Skeletal muscle satellite cell (primary cell): ENCODE measurements around the gene ATP5PF.
"Not testable (repeated sequence)": the region's sequence is repeated elsewhere in the genome, so short reads cannot be mapped to it uniquely, and the experiment has no call there.

Experiments used
- H3K27me3 ChIP-seq: 2 replicates; pipeline ENCODE4 v1.7.0; 2013; ENCODE audit warnings: low read length; ENCODE audit not compliant: control insufficient read depth, insufficient read depth
- H3K36me3 ChIP-seq: 2 replicates; pipeline ENCODE4 v1.7.0; 2013; ENCODE audit warnings: mild to moderate bottlenecking, control low read depth, low read length; ENCODE audit not compliant: insufficient read depth
- H3K4me1 ChIP-seq: 2 replicates; pipeline ENCODE4 v1.7.0; 2013; ENCODE audit warnings: low read length; ENCODE audit not compliant: control insufficient read depth, insufficient read depth
- H3K4me2 ChIP-seq: 2 replicates; pipeline ENCODE4 v1.7.0; 2013; ENCODE audit warnings: mild to moderate bottlenecking, low read length
- H3K4me3 ChIP-seq: 2 replicates; pipeline ENCODE4 v1.7.0; 2013; ENCODE audit warnings: low read length
- H3K9ac ChIP-seq: 2 replicates; pipeline ENCODE4 v1.7.0; 2013; ENCODE audit warnings: mild to moderate bottlenecking, low read depth, low read length, moderate library complexity
- H3K9me3 ChIP-seq: replicated peaks from 2 replicates; pipeline ENCODE4 v1.7.0; 2013; ENCODE audit warnings: mild to moderate bottlenecking, control low read depth, low read length

The ATP5PF gene

DNA sequence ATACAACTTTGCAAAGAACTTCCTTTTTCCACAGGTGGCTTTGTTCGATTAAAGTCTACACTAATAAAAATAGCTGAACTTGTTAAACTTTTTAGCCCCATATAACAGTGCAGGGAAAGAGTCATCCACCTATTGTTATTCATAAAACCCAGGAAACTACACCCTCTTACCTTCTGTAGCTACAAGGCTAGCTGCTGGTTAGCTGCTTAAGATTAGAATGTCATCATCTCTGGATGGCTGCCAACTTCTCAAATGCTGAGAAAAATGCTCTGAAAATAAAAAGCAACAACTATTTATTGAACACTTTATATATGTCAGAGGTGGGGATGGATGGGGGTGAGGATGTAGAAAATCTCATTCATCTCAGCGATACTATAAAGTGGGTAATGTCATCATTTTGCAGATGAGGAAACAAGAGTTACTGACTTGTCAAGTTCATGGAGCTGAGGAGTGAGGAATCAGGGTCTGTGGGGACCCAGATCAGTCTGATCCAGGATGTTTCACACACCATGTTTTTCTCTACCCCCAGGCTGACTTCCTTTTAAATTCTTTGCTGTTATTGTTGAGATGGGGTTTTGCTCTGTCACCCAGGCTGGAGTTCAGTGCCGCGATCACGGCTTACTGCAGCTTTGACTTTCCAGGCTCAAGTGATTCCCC is 17.1 kb downstream of the ATP5PF start:
- H3K9ac ChIP-seq, result no peak overlapping the region
- H3K27me3 ChIP-seq, result no peaks in the 10 kb centered on the region
- peaks cover 26% of the 10 kb centered on the region for H3K36me3 ChIP-seq
- no peaks in the 10 kb centered on the region for H3K9me3 ChIP-seq
- H3K4me3 ChIP-seq, result no peak overlapping the region
- H3K4me1 ChIP-seq, result no peaks in the 10 kb centered on the region
- no peak overlapping the region for H3K4me2 ChIP-seq

DNA sequence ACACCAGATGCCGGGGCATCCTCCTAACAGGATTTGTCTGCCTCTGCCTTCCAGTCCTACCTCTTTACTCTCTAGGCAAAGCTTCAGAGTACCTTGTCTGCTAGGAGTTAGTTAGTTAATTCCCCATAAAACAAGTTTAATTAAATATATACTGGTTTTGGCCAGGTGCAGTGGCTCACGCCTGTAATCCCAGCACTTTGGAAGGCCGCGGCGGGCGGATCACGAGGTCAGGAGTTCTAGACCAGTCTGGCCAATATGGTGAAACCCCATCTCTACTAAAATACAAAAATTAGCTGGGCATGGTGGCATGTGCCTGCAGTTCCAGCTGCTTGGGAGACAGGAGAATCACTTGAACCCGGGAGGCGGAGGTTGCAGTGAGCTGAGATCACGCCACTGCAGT is 20.6 kb downstream of the ATP5PF start:
- not testable (repeated sequence) for H3K9ac ChIP-seq, H3K27me3 ChIP-seq, H3K4me3 ChIP-seq, H3K4me1 ChIP-seq, H3K9me3 ChIP-seq, H3K4me2 ChIP-seq, H3K36me3 ChIP-seq

DNA sequence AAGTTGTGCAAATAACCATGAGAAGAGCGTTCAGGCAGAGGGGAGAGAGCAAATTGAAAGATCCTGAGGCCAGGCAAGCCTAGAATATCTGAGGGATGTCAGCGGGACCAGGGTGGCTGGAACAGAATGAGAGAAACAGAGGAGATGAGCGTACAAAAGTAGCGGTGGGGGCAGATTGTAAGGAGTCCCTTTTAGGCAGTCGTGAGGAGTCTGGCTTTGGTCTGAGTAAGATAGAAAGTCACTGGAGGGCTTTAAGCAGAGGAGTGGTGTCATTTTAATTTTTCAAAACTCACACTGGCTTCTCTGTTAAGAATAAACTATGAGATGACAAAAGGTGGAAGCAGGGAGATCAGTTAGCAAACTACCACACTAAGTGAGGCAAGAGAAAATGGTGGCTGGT is 24.2 kb downstream of the ATP5PF start:
- Histone ChIP-seq H3K4me3 (no peak overlapping the region), H3K36me3 (no peaks in the 10 kb centered on the region), H3K4me2 (no peak overlapping the region), H3K9ac (no peak overlapping the region), H3K27me3 (no peaks in the 10 kb centered on the region), H3K9me3 (no peaks in the 10 kb centered on the region), H3K4me1 (no peaks in the 10 kb centered on the region)

DNA sequence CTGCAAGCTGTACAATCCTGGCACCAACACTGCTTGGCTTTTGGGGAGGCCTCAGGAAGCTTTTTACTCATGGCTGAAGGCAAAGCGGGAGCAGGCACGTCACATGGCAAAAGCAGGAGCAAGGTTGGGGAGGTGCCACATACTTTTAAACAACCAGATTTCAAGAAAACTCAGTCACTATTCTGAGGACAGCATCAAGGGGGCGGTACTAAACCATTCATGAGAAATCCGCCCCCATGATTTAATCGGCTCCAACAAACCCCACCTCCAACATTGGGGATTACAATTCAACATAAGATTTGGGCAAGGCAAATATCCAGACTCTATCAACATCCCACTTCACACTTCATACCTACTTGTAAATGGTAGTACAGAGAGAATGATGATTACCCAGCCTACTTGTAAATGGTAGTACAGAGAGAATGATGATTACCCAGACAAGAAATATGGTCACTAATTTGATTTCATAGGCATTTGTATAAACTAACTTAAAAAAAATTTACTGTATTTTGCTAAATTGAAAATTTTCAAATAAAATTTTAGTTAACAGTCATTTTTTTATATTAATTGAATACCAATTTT is 24.9 kb downstream of the ATP5PF start:
- Histone ChIP-seq H3K4me2 (no peak overlapping the region), H3K27me3 (no peaks in the 10 kb centered on the region), H3K4me1 (no peaks in the 10 kb centered on the region), H3K9me3 (no peaks in the 10 kb centered on the region), H3K4me3 (no peak overlapping the region), H3K9ac (no peak overlapping the region), H3K36me3 (no peaks in the 10 kb centered on the region)

DNA sequence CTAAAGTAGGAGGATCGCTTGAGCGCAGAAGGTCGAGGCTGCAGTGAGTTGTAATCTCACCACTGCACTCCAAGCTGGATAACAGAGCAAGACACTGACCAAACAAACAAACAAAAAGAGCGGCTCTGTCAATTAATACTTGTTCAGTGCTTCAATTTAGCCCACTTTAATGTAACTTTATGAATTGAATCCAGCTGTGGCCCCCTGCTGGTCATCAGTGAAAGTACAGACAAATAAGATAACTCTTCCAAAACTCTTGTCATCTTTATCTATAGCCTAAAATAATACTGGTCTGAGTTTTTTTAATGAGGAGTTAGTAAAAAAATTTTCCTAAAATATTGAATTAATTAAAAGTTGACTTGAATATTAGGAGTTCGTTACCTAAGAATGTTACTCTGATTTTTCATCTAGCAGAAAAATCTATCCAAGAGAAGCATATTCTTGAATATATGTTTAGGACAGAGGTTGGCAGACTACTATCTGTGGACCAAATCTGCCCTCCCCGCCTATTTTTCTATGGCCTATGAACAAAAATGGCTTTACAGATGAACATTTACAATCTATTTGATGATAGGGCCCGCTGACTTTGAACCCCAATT is 26.1 kb downstream of the ATP5PF start:
- Histone ChIP-seq H3K4me3 (no peak overlapping the region), H3K4me1 (no peaks in the 10 kb centered on the region), H3K27me3 (no peaks in the 10 kb centered on the region), H3K9ac (no peak overlapping the region), H3K36me3 (no peaks in the 10 kb centered on the region), H3K4me2 (no peak overlapping the region), H3K9me3 (no peaks in the 10 kb centered on the region)

DNA sequence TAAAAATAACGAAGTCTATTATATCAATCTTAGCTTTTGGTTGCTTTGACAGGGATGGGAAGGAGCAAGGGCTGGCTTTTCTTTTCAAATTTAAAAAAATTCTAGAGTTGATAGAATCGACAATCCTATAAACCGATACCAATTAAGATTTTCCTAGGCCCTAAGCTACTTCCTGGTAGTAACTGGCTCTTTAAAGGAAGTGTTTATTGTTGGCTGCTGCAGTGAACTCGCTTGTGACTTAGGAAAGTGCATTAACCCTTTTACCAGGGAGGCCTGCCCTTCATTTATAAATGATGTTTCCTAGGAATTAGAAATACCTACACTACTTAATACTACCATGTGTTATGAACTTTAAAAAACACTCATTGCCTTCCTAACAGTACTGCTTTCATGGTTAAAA is 33.2 kb downstream of the ATP5PF start:
- no peak overlapping the region for H3K4me3 ChIP-seq
- H3K9ac ChIP-seq, result no peak overlapping the region
- H3K36me3 ChIP-seq, result no peaks in the 10 kb centered on the region
- H3K4me2 ChIP-seq, result no peak overlapping the region
- H3K9me3 ChIP-seq, result no peaks in the 10 kb centered on the region
- H3K4me1 ChIP-seq, result peaks cover 4% of the 10 kb centered on the region
- H3K27me3 ChIP-seq, result no peaks in the 10 kb centered on the region

DNA sequence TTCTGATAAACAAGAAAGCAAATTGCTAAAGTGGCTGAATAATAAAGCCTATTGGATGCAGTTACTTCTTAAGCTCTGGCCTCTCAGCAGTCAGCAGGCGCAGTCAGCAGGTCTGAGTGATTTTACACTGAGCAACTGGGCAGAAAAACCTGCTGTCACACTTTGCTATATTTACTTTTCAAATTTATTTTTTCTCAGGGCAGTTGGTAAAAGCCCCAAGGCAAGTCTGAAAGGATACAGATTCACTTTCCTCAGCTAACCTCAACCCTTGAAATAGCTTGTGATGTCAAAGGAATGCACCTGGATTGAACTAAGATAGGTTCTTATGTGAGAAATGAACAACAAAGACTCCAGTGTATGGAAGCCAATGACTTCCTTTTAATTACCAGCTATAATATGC is 34.0 kb downstream of the ATP5PF start:
- Histone ChIP-seq H3K4me2 (no peak overlapping the region), H3K36me3 (no peaks in the 10 kb centered on the region), H3K4me3 (no peak overlapping the region), H3K9ac (no peak overlapping the region), H3K27me3 (no peaks in the 10 kb centered on the region), H3K9me3 (no peaks in the 10 kb centered on the region), H3K4me1 (peaks cover 4% of the 10 kb centered on the region)

DNA sequence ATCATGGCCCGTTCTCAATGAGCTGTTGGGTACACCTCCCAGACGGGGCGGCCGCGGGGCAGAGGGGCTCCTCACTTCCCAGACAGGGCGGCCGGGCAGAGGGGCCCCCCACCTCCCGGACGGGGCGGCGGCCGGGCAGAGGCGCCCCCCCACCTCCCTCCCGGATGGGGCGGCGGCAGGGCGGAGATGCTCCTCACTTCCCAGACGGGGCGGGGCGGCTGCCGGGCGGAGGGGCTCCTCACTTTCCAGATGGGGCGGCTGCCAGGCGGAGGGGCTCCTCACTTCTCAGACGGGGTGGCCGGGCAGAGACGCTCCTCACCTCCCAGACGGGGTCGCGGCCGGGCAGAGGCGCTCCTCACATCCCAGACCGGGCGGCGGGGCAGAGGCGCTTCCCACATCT is 39.2 kb downstream of the ATP5PF start:
- H3K36me3 ChIP-seq, H3K9me3 ChIP-seq, H3K4me1 ChIP-seq: not testable (repeated sequence)

DNA sequence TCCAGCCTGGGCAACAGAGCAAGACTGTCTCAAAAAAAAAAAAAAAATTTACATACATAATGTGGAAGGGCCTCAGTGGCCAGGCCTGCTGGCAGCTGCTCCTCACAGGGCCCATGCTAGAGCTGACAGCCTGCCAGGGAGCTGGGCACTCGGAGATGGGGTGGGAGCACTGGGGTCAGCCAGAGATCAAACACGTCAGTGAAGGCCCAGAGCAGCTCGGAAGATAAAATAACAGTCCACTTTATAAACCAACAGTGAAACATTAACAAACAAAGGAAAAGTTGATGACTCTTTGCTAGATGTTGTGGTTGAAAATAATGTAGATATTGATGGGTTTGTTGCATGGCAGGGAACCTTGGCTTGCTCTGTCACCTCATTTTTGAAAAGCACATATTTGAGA is 42.7 kb downstream of the ATP5PF start:
- Histone ChIP-seq H3K36me3 (no peaks in the 10 kb centered on the region), H3K4me3 (no peak overlapping the region), H3K4me2 (no peak overlapping the region), H3K4me1 (no peaks in the 10 kb centered on the region), H3K27me3 (no peaks in the 10 kb centered on the region), H3K9ac (no peak overlapping the region), H3K9me3 (no peaks in the 10 kb centered on the region)

More for the DNA sequence above, 39.2 kb downstream of the ATP5PF start:
- H3K27me3 ChIP-seq, H3K4me2 ChIP-seq, H3K4me3 ChIP-seq, H3K9ac ChIP-seq: not testable (repeated sequence)

DNA sequence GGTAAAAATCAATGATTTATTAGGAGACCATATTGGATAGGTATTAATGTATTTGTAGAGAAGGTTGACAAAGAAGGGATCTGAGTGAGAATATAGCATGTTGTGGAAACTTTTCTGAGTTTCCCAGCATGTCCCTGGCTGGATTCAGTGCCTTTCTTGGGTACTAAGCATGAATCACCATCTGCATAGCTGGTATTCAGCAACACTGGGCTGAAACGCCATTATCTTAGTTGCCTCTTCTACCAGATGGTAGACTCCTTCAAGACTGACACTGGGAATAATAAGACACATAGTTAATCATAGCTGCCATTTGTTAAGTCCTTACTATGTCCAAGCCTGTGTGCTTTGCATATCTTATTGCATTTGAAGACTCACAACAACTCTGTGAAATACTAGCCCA is 45.5 kb downstream of the ATP5PF start:
- H3K4me1 ChIP-seq, result no peaks in the 10 kb centered on the region
- H3K4me2 ChIP-seq, result no peak overlapping the region
- H3K27me3 ChIP-seq, result no peaks in the 10 kb centered on the region
- no peaks in the 10 kb centered on the region for H3K36me3 ChIP-seq
- no peaks in the 10 kb centered on the region for H3K9me3 ChIP-seq
- H3K9ac ChIP-seq, result no peak overlapping the region
- no peak overlapping the region for H3K4me3 ChIP-seq

DNA sequence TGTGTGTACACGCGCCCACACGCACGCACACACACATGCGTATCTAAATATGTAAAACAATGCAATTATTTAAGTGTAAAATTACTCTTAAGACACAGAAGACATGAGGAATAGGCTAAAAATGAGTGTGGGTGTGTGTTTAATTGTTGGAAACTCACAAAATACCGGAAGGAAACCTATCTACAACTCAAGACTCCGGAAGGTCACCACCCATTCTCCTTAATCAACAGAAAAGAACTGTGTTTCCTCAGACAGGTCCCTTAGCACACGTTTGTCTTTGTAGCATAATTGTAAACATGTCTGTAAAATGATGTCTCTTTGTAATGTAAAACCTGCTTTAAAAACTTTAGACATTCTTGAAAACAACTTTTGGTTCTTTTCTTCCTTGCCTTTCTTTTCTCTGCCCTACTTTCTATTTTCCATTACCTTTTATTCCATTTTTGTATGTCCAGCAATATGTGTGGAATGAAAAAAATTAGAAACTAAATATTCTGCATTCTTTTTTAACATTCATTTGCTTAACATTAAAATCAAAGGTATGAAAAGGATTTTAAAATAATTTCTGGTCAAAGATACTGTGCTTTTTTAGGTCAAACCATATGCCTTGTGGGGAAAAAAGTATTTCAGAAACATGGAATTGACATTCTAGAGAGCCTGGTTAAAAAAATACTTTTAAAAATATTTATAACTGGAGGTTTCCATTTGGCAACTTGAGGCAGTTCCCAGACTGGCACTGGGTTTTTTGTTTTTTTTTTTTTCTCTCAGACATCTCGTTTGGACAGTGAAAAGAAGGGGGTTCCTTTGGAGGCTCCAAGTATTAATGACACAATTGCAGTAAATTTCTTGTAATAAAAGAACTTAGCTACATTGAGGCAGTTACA is 46.2 kb downstream of the ATP5PF start:
- no peaks in the 10 kb centered on the region for H3K27me3 ChIP-seq

More for the DNA sequence above, 46.2 kb downstream of the ATP5PF start:
- Histone ChIP-seq H3K9me3 (no peaks in the 10 kb centered on the region), H3K4me3 (no peak overlapping the region), H3K4me2 (no peak overlapping the region), H3K36me3 (no peaks in the 10 kb centered on the region), H3K4me1 (no peaks in the 10 kb centered on the region), H3K9ac (no peak overlapping the region)
